HG02884 (cell line): ENCODE results near the gene DDX24.

Source experiments
- ATAC-seq: cut with Tn5 transposase; IDR thresholded peaks from one replicate; pipeline ENCODE4 v1.9.1; 2021; ENCODE audit warnings: mild to moderate bottlenecking, moderate library complexity; ENCODE audit not compliant: unreplicated experiment

DDX24 gene

DNA sequence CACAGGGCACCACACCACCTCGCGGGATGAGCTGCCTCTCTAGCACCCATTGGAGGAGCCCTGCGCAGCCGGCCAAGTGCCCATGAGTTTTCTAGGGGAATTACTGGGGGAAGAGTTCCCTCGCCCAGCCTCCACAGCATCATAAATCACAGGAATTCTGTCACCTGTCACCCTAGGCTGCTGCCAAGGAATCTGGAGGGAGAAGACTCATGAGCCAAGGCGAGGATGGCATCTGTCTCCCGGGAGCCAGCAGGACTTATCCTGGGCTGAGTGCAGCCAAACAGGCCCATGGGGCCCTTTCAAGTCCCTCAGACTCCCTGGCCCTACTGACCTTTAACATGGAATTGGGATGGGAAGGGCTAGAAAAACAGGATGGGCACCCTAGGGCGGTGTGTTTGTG is 62.7 kb downstream of the DDX24 start:
- no peak for ATAC-seq

DNA sequence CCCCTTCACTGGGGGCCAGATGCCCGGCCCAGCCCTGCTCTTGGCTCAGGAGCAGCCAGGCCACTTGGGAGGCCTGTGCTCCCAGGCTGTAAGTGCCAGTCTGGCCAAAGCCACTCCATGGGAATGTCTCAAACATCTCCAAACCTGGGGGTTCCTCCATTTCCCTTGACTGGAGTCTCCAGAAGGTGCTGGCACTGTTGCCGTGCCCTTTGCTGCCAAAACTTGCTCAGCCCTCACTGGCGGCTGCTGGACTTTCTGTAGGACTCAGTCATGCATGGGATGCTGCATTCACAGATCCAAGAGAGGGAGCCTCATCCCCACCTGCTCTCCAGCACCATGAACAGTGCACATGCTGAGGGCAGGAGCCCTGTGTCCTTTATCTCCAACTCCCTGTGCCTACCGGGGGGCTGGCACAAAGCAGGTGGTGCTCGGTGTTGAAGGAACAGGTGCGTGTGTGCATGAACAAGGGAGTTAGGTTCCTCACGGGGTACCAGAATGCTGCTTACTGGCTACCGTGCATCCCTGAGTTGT is 64.5 kb downstream of the DDX24 start:
- ATAC-seq, result no peak

DNA sequence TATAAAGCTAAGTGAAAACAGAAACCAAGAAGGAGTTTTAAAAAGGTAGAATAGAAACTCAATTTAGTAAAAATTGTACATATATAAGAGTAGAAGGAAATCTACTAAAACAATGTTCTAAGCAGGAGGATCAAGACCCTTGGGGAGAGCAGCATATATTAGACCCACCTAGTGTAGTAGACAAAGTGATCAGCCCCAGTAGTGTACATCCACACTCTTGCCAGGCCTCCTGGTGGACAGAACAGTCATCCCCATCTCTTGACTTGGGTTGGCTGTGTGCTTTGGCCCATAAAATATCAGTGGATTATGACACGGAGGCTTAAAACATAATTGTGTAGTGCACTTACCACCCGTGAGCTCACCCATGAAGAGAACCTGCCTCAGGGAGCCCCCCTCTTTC is 65.8 kb downstream of the DDX24 start:
- ATAC-seq, result no peak

DNA sequence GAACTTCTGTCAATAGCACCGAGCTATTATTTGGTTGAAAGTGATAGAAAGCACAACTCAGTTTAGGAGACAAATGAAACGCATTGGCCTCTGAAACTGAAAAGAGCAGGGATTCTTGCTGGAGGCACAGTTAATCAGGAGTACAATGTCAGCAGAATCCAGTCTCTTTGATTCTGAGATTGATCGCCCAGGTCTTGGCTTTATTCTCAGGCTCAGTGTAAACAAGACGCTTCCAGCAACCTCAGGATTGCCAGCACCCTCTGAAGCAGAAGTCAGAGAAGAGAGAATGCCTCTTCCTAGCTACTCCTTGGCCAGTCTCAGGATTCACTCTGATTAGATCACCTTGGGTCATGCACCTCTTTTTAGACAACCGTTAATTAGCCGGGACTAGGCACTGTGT is 66.6 kb downstream of the DDX24 start:
- ATAC-seq, result no peak

DNA sequence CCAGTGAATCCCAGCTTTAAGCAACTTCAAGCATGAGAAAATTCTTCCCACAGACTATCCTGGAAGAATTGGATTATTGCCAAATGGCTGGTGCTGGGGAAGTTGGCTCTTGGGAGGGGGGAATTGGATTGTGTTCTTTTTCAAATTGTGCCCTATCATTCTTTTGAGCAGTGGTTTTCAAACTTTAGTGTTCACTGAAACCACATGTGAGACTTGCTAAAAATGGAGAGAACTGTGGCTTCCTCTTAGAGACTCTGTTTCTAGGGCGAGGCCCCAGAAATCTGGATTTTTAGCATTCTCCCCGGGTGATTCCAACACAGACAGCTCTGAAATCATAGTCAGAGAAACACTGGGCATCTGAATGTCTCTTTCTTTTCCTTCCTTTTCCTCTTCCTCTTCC is 69.2 kb downstream of the DDX24 start:
- no peak for ATAC-seq

DNA sequence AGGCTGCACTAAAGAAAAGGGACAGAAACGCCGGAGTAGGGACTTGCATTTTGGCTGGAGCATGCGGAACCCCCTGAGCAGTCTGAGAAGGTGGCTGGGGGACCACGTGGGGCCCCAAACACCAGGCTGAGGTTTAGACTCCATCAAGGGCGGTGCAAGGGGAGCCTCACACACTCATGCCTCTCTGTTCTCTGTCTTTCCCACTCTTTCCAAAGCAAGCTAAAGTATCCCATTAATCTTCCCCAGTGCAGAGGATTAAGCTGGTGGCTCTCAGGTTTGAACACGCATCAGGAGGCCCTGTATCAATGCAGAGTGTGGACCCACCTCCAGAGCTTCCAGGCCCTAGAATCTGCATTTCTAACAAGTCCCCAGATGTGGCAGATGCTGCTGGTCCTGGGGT is 70.4 kb downstream of the DDX24 start:
- no peak for ATAC-seq

DNA sequence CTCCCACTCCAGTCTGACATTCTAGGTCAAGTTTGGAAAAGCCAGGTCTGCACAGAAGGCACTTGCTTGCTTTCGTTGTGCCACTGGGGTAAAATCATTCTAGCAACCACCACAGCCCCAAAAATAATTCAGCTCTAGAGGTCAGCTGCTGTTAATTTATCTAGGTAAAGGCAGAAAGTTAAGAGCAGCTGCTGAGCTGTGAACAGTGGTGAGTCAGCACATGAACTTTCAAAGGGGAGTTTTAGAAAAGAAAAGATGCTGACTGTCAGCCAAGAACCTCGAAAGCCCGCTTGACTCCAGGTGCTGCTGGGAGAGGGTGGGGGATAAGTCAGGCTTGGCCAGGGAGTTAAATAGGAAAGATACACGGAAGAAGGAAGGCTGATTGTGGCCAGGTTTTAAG is 71.2 kb downstream of the DDX24 start:
- ATAC-seq, result no peak

DNA sequence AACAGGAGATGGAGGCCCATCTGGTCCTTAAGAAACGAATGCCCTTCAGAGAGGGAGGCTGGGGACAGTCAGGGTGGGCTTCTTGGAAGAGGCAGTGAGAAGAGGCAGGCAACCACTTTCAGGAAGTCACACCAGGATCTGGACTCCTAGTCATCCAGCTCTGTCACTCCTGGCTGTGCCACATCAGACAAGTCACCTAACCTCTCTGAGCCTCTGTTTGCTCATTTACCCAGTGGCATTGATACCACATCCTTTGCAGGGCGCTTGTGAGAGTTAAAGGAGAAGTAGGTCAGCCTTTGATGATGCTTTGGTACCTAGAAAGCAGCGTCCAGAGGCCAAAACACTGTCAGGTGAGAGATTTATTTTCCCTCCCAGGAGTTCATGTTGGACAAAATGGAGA is 72.8 kb downstream of the DDX24 start:
- ATAC-seq, result no peak

DNA sequence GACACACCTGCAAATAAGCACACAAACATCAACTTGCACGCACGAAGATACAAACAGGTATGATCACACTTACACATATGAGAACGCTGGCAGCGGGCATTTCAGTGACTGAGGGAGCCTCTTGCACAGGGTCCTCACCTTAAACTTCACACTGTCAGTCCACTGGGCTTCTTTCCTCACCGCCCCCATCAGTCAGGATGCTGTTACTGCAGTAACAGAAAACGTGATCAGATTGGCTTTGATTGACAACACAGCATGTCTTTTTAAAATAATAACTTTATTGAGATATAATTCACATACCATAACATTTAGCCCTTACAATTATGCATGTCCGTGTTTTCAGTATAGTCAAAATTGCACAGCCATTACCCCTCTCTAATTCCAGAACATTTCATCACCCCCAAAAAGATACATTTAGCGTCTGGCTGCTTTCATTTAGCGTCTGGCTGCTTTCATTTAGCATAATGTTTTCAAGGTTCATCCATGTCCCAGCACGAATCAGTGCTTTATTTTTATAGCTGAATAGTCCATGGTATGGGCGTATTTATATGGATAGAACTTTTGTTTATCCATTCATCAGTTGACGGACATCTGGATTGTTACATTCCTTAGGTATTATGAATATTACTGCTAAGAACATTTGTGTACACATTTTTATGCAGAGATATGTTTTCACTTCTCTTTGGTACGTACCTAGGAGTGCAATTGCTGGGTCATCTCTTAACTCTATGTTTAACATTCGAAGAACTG is 75.5 kb downstream of the DDX24 start:
- no peak for ATAC-seq

DNA sequence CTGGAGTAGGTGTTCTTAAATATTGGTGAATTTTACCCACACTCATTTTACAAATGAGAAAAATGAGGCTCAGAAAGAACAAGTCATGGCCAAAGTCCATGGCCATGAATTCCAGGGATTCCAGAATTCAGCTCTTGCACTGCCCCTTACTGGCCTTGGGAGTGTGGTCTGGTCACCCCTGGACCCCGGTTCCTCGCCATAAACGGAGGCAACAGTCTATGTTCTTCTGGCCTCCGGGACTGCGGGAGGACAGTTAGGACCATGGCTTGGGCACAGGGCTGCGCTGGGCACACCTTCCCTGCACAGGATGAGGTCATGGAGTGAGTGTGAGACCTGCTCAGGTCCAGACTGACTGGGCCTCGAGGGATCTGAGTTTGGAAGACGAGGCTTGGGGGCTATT is 77.0 kb downstream of the DDX24 start:
- no peak for ATAC-seq

DNA sequence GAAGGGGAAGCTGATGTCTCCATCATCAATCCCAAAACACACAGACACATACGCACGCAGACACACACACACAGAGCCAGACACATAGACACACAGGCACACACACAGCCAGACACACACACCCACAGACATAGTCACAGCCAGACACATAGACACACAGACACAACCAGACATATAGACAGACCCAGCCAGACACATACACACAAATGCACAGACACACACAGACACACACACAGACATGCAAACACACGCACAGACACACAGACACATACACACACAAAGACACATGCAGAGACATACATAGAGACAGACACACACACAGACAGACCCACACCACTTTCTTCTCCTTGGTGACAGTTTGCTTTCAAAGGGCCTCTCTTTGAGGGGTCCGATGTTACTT is 77.6 kb downstream of the DDX24 start:
- ATAC-seq, result no peak

DNA sequence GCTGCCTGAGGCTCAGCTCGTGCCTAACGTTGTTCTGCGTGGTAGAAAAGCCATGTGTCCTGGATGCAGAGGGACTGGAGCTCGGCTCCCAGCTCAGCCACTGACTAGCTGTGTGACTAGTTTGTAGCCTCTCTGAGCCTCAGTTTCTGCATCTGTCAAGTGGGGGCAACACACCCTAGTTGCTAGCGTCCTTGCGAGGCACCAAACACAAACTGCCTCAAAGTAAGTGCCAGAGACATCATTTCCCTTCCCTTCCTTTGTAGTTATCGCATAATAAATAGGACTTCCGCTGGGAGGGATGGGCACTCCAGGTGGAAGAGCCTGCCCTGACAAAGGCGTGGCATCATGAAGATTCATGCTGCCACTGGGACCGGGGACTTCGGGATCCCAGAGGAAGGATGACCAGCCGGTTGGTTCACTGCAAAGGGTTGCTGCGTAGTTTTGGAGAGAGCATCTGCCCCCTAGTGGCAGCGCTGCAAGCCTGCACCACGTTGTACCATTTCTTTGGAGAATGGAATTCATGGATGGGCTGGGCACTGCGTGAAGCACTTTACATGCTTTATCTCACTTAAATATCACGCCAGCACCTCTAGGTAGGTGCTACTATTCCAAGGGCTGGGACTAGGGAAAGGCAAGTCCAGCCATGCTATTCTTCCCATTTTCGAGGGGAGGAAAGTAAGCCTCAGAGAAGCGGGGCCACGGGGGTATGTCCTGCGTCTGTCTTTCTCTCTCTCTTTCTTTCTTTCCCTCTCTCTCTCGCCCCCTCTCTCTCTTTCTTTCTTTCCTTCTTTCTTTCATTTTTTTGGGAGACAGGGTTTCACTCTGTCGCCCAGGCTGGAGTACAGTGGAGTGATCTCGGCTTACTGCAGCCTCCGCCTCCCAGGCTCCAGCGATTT is 79.3 kb downstream of the DDX24 start:
- ATAC-seq, result peak; percentile 49

DNA sequence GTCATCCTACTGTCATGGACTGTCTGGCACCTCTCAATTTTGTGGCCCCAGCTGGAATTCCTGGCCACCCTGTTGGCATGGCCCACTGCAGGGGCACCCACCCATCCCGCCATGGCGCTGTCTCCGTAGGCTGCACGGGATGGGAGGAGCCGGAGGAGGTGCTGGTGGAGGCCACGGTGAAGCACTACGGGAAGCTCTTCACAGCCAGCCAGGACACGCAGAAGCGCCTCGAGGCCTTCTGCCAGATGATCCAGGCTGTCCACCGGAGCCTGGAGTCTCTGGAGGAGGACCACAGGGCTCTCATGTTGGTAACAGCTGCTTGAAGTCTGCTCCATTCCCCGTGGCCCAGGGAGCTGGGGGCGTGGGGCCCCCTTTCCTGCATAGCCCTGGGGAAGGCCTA is 80.0 kb downstream of the DDX24 start:
- ATAC-seq, result no peak

DNA sequence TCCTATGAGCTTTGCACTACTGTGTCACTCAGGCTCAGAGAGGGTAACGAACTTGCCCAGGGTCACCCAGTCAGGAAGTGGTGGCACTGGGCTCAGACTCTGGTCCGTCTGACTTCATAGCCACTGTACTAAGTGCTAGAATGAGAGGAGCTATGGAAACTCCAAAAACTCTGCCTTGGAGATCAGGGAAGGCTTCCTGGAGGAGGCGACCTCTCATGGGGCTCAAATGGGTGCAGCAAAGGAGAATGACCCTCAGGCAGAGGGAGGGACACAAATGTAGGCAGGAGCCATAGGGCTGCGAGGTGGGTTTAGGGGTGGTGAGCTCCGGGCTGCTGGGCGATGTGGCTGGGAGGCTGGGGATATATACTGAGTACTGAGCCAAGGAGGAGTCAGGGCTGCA is 80.7 kb downstream of the DDX24 start:
- no peak for ATAC-seq

DNA sequence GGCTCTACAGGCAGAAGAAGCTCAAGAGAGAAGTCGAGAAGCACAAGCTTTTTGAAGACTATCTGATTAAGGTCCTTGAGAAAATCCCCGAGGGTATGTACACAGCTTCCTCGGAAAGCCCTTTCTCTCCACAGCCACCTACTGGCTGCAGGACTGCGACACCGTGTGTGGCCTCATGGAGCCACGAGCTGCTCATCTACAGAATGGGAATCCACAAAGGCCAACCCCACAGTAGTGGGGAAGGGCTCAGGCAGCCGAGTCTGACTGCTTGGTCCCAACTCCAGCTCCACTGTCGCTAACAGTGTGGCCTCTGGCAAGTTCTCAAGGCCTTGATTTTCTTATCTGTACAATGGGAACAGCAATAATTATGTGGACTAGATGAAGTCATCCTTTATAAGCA is 81.4 kb downstream of the DDX24 start:
- ATAC-seq, result no peak

DNA sequence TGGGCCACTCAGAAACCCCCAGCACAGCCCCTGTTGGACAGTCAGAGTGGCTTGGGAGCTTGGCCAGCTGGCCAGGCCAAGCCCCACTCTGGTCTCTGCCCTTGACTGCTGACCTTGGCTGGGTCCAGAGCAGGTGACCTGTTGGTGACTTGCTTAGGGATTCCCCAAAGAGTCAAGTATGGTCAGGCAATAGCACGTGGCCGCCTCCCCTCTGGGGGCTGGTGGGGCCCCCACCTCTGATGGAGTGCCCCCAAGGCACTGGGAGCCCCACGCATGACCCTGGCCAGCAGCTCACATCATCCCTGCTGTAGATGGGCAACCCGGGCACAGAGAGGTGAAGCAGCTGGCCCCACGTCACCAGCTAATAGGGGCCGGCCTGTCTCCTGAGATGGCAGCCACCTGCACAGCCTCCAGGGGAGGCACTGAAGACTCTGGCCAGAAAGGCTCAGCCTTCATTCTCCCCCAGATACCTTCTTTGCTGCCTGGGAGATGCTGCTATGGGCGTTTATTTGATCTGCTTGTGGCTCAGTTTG is 82.1 kb downstream of the DDX24 start:
- no peak for ATAC-seq
